OCI-LY7 (cell line): ENCODE results near the gene TMEM182. TPM values are rescaled to one million over a fixed set of nuclear protein-coding genes. Genes with fewer than 3 reads are reported as not detected.
A peak's percentile ranks its signal among the peaks of the same experiment; 100 is the strongest.

ENCODE experiments used
- Bru-seq: library from RNA; stranded (reverse); fragments of 400-500 nt; gene quantifications from one replicate; lab custom pipeline; 2021; lab: Mats Ljungman, UMichigan
- BruChase-seq, 2 experiments: library from RNA; stranded (reverse); fragments of 400-500 nt; gene quantifications; one replicate each; lab custom pipeline; 2021; lab: Mats Ljungman, UMichigan
- BruUV-seq: library from RNA; stranded (reverse); fragments of 400-500 nt; replicated peaks from 2 replicates; lab custom pipeline; 2021; lab: Mats Ljungman, UMichigan
- CTCF ChIA-PET: fragments of 300-600 bp; sonication (Branson Sonifier 250); formaldehyde crosslinking; loops from one replicate; lab custom pipeline; 2022; ENCODE audit warnings: antibody characterized with exemption; ENCODE audit not compliant: unreplicated experiment; lab: Charles Lee
- POLR2A ChIA-PET: fragments of 300-600 bp; sonication (Branson Sonifier 250); formaldehyde crosslinking; loops from one replicate; lab custom pipeline; 2022; ENCODE audit warnings: antibody characterized with exemption; lab: Charles Lee
- DNase-seq: peaks from one replicate; pipeline ENCODE4 v3.0.0-alpha.2; 2015; ENCODE audit warnings: low spot score
- H2AFZ ChIP-seq: fragments of 200-600 bp; sonication (generic), shearing (Covaris generic); 2 replicates; pipeline ENCODE4 v1.6.1; 2014; ENCODE audit warnings: mild to moderate bottlenecking, antibody characterized with exemption, low read length, moderate library complexity
- H3K27ac ChIP-seq: fragments of 200-600 bp; sonication (generic); 2 replicates; pipeline ENCODE4 v1.5.1; 2014; ENCODE audit warnings: mixed run types, low read depth, mild to moderate bottlenecking, moderate library complexity, low read length, inconsistent platforms; ENCODE audit not compliant: poor library complexity, severe bottlenecking
- H3K36me3 ChIP-seq: fragments of 200-600 bp; sonication (generic); 2 replicates; pipeline ENCODE4 v1.6.1; 2014; ENCODE audit warnings: mild to moderate bottlenecking, antibody characterized with exemption, low read length, moderate library complexity, mixed read lengths; ENCODE audit not compliant: insufficient read depth
- H3K4me1 ChIP-seq: fragments of 200-600 bp; sonication (generic); 2 replicates; pipeline ENCODE4 v1.5.1; 2014; ENCODE audit warnings: mild to moderate bottlenecking, low read length; ENCODE audit not compliant: insufficient read depth, poor library complexity, severe bottlenecking
- H3K4me2 ChIP-seq: fragments of 200-600 bp; sonication (generic); 2 replicates; pipeline ENCODE4 v1.6.1; 2014; ENCODE audit warnings: mild to moderate bottlenecking, low read length
- H3K4me3 ChIP-seq: fragments of 200-600 bp; sonication (generic); 2 replicates; pipeline ENCODE4 v1.5.1; 2014; ENCODE audit warnings: mild to moderate bottlenecking, low read depth, low read length; ENCODE audit not compliant: poor library complexity, severe bottlenecking
- H3K79me2 ChIP-seq: fragments of 200-600 bp; sonication (generic); 2 replicates; pipeline ENCODE4 v1.6.1; 2016; ENCODE audit warnings: low read depth, mild to moderate bottlenecking, low read length, moderate library complexity, mixed read lengths; ENCODE audit not compliant: insufficient read depth
- H3K9me2 ChIP-seq: fragments of 200-600 bp; sonication (generic); 2 replicates; pipeline ENCODE4 v1.6.1; 2016; ENCODE audit warnings: mild to moderate bottlenecking, low read length, mixed read lengths; ENCODE audit not compliant: insufficient read depth
- H3K9me3 ChIP-seq: fragments of 200-600 bp; sonication (generic); 2 replicates; pipeline ENCODE4 v1.6.1; 2014; ENCODE audit warnings: mild to moderate bottlenecking, mixed run types, low read length, mixed read lengths
- H4K20me1 ChIP-seq: fragments of 200-600 bp; sonication (generic); 2 replicates; pipeline ENCODE4 v1.6.1; 2014; ENCODE audit warnings: mild to moderate bottlenecking, antibody characterized with exemption, low read length, moderate library complexity, mixed read lengths; ENCODE audit not compliant: insufficient read depth
- EZH2phosphoT487 ChIP-seq: fragments of 200-600 bp; sonication (generic); IDR thresholded peaks from 2 replicates; pipeline ENCODE4 v1.6.1; 2018; ENCODE audit warnings: low read depth, borderline replicate concordance, mild to moderate bottlenecking, mixed run types, antibody characterized with exemption, low read length, moderate library complexity, mixed read lengths
- intact Hi-C: fragments of 100-400 bp; cut with micrococcal nuclease; formaldehyde crosslinking; loops from one replicate; pipeline ENCODE4 v1.10.0; 2022; ENCODE audit not compliant: unreplicated experiment
- long read RNA-seq: library from polyadenylated mRNA; stranded (forward); transcript quantifications from one replicate; pipeline ENCODE4 v2.0.0, GENCODE V29; 2022
- total RNA-seq, 2 experiments: library from RNA; depleted of rRNA in 1 of 2; stranded (reverse); fragments of >200 nt in 1 of 2; shearing (Covaris generic) in 1 of 2; gene quantifications; 2 replicates each; pipeline ENCODE4 v1.2.3, GENCODE V29; 2014 to 2022
- TF ChIP-seq, protein P1 (sequence below): fragments of 200-600 bp; sonication (generic); conservative IDR thresholded peaks from 2 replicates; pipeline ENCODE4 v1.5.1; 2014; ENCODE audit warnings: mild to moderate bottlenecking, antibody characterized with exemption, low read length, moderate library complexity, mixed read lengths

TMEM182 gene, protein sequence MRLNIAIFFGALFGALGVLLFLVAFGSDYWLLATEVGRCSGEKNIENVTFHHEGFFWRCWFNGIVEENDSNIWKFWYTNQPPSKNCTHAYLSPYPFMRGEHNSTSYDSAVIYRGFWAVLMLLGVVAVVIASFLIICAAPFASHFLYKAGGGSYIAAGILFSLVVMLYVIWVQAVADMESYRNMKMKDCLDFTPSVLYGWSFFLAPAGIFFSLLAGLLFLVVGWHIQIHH
- total RNA-seq (2014; rRNA removed; shearing (Covaris generic)) (2.1 and 7.2 TPM in 2 replicates), total RNA-seq (2022) (3.2 and 3.7 TPM in 2 replicates), Bru-seq, nascent RNA (percentile 35 among the genes with signal in this experiment), BruChase-seq, experiment 1, labeled RNA remaining after a 6-hour chase (percentile 32 among the genes with signal in this experiment), BruChase-seq, experiment 2, labeled RNA remaining after a 2-hour chase (percentile 34 among the genes with signal in this experiment)
- long read RNA-seq, transcript TMEM182-202 (5 exons, 3,112 nt): major isoform, 7 of 10 reads
- long read RNA-seq, partial matches to known transcripts: 0 of 10 reads
- long read RNA-seq, other reads (novel, unspliced or antisense): 2 of 10 reads

GRCh38 chr2:102761763-102762162, at the start of gene TMEM182:
Gene TMEM182, plus strand, starts transcription at chr2:102762031. Its CDS starts 187 bp downstream, at chr2:102762218.
- H2AFZ ChIP-seq: no peak within 1 kb of the TSS
- H3K4me3 ChIP-seq: no peak within 1 kb of the TSS
- no peak within 1 kb of the TSS for H3K4me2 ChIP-seq
- no peaks in the 10 kb centered on the region for H3K4me1 ChIP-seq
- intact Hi-C loops: no loop called here
- no peaks in the 10 kb centered on the region for H3K9me3 ChIP-seq
- H3K79me2 ChIP-seq: no peaks in the 10 kb centered on the region
- ChIA-PET CTCF (no interaction called here), POLR2A (interaction anchor here (1.0 kb wide), 1 partner anchor 16 kb away, joined by 4 read pairs; no protein-coding TSS in a partner anchor)
- no peaks in the 10 kb centered on the region for H3K36me3 ChIP-seq
- H3K9me2 ChIP-seq: no peaks in the 10 kb centered on the region
- TF ChIP-seq, protein P1, sequence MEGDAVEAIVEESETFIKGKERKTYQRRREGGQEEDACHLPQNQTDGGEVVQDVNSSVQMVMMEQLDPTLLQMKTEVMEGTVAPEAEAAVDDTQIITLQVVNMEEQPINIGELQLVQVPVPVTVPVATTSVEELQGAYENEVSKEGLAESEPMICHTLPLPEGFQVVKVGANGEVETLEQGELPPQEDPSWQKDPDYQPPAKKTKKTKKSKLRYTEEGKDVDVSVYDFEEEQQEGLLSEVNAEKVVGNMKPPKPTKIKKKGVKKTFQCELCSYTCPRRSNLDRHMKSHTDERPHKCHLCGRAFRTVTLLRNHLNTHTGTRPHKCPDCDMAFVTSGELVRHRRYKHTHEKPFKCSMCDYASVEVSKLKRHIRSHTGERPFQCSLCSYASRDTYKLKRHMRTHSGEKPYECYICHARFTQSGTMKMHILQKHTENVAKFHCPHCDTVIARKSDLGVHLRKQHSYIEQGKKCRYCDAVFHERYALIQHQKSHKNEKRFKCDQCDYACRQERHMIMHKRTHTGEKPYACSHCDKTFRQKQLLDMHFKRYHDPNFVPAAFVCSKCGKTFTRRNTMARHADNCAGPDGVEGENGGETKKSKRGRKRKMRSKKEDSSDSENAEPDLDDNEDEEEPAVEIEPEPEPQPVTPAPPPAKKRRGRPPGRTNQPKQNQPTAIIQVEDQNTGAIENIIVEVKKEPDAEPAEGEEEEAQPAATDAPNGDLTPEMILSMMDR: no peak
- TF ChIP-seq EZH2phosphoT487: no peak
- H4K20me1 ChIP-seq: no peaks in the 10 kb centered on the region
- no TSS peak for BruUV-seq
- no peak within 1 kb of the TSS for H3K27ac ChIP-seq
- no peak for DNase-seq

DNA sequence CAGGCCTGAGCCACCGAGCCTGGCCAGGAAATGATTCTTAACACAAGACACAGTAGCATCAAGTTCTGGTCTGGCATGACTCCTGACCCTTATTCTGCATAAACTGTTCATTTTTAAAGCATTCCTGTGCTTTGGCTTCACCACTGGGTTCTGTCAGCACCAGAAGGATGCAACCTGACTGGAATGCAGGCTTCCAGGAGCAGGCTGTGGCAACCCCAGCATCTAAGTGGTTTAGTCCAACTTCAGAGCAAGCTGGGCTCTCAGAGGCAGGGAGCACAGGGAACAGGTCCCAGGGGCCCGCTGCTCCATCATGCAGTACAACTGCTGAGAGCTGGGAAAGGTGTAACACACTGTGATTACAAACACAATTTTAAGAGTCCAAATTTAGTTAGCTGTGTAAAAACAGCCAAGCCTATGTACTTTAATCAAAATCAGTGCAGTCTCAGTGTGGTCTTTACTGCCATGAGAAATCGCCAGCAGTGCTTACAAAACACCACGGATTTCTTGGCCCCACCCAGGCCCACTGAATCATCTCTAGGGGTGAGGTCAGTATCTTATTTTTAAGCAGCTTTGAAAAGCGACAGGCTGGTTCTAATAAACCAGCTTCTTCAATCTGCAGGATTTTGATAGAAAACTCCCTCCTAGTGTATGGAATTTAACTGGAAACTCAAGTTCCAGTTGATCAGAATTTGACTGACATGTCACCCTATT, 44.4 kb upstream of the TMEM182 start:
- BruUV-seq: no TSS peak
- ChIA-PET CTCF (no interaction called here), POLR2A (no interaction called here)
- Histone ChIP-seq H3K9me3 (no peaks in the 10 kb centered on the region), H4K20me1 (no peaks in the 10 kb centered on the region), H2AFZ (no peak overlapping the region), H3K36me3 (peaks cover 30% of the 10 kb centered on the region), H3K79me2 (no peaks in the 10 kb centered on the region), H3K4me3 (no peak overlapping the region), H3K4me1 (no peaks in the 10 kb centered on the region), H3K27ac (no peak overlapping the region), H3K4me2 (no peak overlapping the region), H3K9me2 (no peaks in the 10 kb centered on the region)
- intact Hi-C loops: no loop called here
- TF ChIP-seq EZH2phosphoT487: no peak
- TF ChIP-seq, protein P1: no peak
- DNase-seq: no peak
